OCI-LY3 (cell line): ENCODE data around the gene ANKRD42.
"Not testable (repeated sequence)": the region's sequence is repeated elsewhere in the genome, so short reads cannot be mapped to it uniquely, and the experiment has no call there.

Experiments used
- CTCF ChIP-seq: fragments of 200-600, 300-600 bp; sonication (generic); IDR thresholded peaks from 2 replicates; pipeline ENCODE4 v1.5.1; 2014; ENCODE audit warnings: antibody characterized with exemption, low read length, low read depth
- EZH2phosphoT487 ChIP-seq: fragments of 200-600 bp; shearing (Covaris generic); IDR thresholded peaks from 2 replicates; pipeline ENCODE4 v1.6.1; 2018; ENCODE audit warnings: antibody characterized with exemption, mixed run types, low read depth

GRCh38 chr11:83269080-83269479 lies 75.6 kb downstream of the ANKRD42 start:
- not testable (repeated sequence) for TF ChIP-seq EZH2phosphoT487, CTCF
